Activated CD4-positive, alpha-beta T cell treated with anti-CD3 and anti-CD28 coated beads for 48 hours (primary cell): ENCODE data around the gene GJA3.

Experiments used
- DNase-seq: peaks from one replicate; pipeline ENCODE4 v3.0.0-alpha.2; 2020

The GJA3 gene

DNA sequence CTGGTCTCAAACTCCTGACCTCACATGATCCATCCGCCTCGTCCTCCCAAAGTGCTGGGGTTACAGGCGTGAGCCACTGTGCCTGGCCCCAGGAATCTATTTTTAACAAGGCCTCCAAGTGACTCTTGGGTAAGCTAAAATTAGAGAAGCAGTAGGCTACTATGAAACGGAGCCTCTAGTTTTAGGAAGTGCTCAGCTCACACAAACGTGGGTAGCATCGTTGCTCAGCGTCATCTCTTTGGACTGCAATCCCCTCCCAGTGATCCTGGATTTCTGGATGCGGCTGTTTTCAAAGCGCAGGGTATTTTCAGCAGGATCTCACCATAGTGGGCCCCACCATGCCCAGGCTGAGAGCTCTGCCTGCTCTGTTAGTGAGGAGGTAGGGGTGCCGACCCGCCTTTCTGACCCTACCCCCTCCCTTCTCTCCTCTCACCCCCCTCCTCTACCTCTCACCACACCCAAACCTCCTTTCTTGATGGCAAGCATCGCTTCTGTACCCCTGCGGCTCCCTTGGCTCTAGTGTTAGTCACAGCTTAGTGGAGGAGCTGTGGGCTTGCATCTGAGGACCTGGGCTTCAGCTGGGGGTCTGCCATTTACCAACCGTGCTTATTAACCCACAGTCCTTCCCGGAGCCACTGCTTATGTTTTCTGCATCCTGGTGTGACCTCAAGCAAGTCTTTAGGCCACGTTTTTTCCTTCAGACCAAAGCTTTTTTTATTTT is 34.2 kb downstream of the GJA3 start:
- DNase-seq, result no peak

GRCh38 chr13:20125783-20126165 is 35.1 kb downstream of the GJA3 start:
- no peak for DNase-seq

DNA sequence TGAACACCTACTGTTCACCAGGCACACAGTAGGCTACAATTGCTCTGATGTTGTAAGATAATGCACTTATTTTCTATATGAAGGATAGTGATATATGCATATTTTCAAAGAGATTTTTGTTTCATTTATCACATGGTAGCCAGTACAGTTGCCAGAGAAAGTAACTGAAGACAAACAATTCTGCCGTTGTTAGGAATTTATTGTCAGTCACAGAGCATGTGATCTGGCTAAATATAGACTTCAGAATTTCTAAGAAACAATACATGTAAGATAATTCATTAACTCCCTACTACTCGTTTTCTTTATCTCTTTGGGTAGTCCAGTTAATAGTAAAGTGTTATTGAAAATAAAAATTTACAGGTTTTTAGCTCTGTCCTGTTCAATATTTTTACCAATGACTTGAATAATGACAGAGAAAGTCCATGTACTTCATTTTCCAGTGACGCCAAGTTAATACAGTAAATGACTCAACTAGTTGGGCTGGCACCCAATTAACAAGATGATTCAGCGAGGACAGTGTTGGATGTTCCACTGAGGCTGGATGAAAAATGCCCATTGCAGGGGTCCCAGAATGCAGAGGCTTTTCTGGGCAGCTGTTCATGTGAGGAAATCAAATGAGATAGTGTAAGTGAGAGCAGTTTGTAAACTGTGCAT is 35.6 kb downstream of the GJA3 start:
- no peak for DNase-seq

- DNase-seq, result no peak
These were observed 36.5 kb downstream of the GJA3 start for GRCh38 chr13:20124303-20124702.

- no peak for DNase-seq
These were observed 39.7 kb downstream of the GJA3 start for GRCh38 chr13:20121159-20121525.

GRCh38 chr13:20119960-20120359 is 40.9 kb downstream of the GJA3 start:
- DNase-seq, result no peak

DNA sequence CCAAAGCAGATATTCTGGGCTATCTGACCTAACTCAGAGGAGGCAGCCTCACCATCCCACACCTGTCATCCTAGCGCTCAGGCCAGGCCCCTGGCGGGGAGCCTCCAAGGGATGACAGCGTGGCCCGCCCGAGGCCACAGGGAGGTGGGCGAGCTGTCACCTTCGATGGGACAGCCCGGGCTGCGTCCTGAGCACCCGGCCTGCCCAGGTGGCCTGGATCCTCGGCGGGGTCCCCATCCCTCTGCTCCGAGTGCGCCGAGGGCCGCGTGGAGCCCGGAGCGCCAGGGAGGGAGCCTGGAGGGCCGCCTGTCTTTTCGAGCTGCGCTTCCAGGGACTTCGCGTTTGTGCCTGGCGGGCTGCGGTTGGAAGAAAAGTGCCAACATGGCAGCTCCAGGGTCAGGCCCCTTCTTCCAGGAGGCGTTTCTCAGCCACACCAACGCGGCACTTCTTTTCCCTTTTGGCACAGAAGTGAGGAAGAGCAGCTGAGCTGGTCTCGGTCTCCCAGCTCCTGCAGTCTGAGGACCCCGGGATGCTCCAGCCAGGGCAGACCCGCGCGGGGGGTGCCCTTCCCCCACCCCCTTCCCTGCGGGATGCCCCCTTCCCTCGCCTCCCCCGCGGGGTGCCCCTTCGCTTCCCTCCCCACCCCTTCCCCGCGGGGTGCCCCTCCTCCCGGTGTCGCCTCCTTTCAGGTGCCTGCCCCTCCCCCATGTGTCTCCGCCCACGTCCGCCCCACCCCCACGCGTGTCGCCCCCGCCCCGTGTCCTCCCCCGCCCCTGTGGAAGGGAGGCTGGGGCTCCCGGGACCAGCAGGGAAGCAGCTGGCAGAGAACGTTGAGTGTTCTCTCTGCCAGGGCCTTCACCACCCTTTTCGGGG is 42.3 kb downstream of the GJA3 start:
- DNase-seq, result peak; percentile 27

GRCh38 chr13:20116213-20116612 is 44.6 kb downstream of the GJA3 start:
- DNase-seq, result no peak

GRCh38 chr13:20114066-20114610 is 46.7 kb downstream of the GJA3 start:
- no peak for DNase-seq

GRCh38 chr13:20109037-20109436 is 51.8 kb downstream of the GJA3 start:
- DNase-seq, result no peak

DNA sequence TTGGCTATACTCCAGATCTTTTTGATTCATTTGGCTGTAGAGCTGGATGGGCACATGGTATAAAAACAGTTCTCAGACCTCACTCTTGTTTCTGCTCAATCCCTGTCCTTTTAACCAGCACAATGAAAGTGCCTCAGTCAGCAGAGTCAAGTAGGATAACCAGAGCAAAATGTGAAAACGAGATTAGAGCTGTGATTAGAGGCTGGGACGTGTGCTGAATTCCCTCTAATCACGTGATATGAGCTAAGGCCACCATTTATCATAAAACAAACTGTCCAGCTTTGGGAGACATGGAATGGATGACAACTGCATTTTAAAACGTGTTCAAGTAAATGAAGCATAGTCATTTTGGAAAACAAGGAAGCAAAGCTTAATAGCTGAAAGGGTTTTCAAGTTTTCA is 54.1 kb downstream of the GJA3 start:
- DNase-seq, result no peak

GRCh38 chr13:20105161-20105689 is 55.6 kb downstream of the GJA3 start:
- DNase-seq, result no peak

DNA sequence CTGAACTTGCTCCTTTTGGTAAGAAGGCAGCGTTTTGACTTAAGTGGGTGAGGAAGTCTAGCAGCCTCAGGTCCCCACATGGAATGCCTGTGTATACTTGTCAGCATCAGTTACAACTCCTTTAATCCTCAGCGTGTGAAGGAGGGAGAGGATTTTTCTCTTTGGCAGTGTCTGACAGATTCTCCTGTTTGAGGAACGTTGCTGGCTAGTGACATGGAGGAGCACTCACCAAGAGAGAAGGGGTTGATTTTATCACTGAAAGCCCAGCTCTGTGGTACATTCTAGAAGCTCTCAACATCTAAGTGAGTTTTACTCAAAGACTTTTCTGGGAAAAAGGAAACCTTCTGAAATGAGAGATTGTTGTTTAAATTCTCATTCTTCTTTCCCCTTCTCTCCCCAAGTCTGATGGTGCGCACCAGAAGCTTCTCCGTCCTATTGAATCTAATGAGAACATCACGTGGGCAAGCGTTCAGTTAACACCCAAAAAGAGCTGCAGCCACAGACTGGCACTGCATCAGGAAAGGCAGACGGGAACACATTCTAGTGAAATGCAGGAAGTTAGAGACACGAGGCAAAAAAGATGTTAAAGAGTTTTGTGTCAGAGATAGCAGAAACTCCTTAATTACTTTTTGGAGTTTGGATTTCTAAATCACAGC is 58.2 kb downstream of the GJA3 start:
- no peak for DNase-seq

GRCh38 chr13:20101467-20102316 is 59.2 kb downstream of the GJA3 start:
- no peak for DNase-seq

DNA sequence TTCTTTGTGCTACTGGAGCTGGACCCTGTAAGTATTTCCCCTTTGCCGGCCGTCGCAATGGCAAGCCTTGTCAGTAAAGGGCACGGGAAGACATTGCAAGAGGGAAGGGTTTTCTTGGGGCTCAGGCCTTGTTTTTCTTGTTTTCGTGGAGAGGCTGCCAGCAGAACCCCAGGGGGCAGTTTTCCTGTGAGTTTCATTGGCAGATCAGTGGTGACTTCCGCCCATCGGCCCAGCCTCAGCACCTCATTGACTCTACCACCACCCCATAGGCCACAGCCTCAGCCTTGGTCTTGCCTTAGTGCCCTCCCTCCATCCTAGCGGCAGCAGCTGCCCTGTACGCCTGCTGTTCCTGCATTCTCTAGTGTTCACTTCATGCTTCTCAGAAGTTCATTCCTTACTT is 61.5 kb downstream of the GJA3 start:
- DNase-seq, result no peak

- DNase-seq, result no peak
These were observed 66.9 kb downstream of the GJA3 start for GRCh38 chr13:20093951-20094350.

- DNase-seq, result no peak
These were observed 70.5 kb downstream of the GJA3 start for GRCh38 chr13:20090349-20090748.
